ENCODE measurements around the gene MACO1. TPM values are rescaled to one million over a fixed set of nuclear protein-coding genes. Genes with fewer than 3 reads are reported as not detected.
A peak's percentile ranks its signal among the peaks of the same experiment; 100 is the strongest.

MACO1 gene
- total RNA-seq, 1 experiment from 2014 or later, result 17.4 TPM

DNA sequence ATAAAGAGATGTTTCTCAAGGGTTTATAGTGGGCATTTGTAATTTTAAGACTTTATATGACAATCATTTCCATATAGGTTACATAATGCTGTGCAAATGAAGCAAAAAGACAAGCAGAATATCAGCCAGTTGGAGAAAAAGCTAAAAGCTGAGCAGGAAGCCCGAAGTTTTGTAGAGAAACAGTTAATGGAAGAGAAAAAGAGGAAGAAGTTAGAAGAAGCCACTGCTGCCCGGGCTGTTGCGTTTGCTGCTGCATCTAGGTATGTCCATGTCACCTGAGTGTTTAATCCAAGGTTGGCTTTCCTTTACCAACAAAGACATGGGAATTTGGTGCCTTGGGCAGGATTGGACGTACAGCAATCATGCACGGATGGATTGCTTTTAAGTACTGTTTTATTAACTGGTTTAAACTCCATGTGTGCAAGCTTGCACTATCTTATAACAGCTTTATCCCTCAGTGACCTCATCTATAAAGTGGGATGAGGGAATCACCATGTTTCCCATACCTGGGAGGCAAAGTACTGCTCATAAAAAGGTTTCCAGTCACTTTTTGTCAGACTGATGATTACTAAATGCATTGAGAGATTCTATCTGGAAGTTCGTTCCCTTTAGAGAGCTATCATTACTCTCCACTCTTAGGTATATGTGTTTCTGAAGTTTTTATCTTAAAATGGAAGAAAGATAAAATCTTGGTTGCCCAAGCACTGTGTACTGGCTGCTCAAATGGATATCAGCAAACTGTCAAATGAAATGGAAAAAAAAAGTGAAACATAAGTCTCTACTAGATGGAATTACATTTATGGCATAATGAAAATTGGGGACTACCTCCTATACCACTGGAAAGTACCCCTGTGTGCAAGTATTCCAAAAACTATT, 55.1 kb downstream of the MACO1 start:
- Mint-ChIP-seq H3K4me1 (ENCODE audit: insufficient read depth, unreplicated experiment) (peaks cover 6% of the 10 kb centered on the region), H3K27ac (ENCODE audit: low read depth, unreplicated experiment) (no peak overlapping the region), H3K27me3 (ENCODE audit: insufficient read depth, unreplicated experiment) (no peaks in the 10 kb centered on the region), H3K36me3 (ENCODE audit: insufficient read depth, unreplicated experiment) (peaks cover 37% of the 10 kb centered on the region), H3K4me3 (ENCODE audit: unreplicated experiment) (no peak overlapping the region), H3K9me3 (ENCODE audit: unreplicated experiment) (no peaks in the 10 kb centered on the region)
- intact Hi-C loops (cut with micrococcal nuclease), result no loop called here
- ChIA-PET CTCF (interaction anchor here (0.8 to 2.0 kb wide), 3 partner anchors 26 to 35 kb away, joined by 3 to 9 read pairs (median 3); no protein-coding TSS in a partner anchor), POLR2A (interaction anchor here (0.6 to 1.1 kb wide), 3 partner anchors 13 to 999 kb away, joined by 3 to 4 read pairs (median 3); no protein-coding TSS in a partner anchor)
- no TSS peak for BruUV-seq (replicated peaks)
- DNase-seq (ENCODE audit: unreplicated experiment), result no peak
- TF ChIP-seq, protein P1, sequence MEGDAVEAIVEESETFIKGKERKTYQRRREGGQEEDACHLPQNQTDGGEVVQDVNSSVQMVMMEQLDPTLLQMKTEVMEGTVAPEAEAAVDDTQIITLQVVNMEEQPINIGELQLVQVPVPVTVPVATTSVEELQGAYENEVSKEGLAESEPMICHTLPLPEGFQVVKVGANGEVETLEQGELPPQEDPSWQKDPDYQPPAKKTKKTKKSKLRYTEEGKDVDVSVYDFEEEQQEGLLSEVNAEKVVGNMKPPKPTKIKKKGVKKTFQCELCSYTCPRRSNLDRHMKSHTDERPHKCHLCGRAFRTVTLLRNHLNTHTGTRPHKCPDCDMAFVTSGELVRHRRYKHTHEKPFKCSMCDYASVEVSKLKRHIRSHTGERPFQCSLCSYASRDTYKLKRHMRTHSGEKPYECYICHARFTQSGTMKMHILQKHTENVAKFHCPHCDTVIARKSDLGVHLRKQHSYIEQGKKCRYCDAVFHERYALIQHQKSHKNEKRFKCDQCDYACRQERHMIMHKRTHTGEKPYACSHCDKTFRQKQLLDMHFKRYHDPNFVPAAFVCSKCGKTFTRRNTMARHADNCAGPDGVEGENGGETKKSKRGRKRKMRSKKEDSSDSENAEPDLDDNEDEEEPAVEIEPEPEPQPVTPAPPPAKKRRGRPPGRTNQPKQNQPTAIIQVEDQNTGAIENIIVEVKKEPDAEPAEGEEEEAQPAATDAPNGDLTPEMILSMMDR (IDR thresholded peaks at IDR 0.05; ENCODE audit: unreplicated experiment), result no peak

DNA sequence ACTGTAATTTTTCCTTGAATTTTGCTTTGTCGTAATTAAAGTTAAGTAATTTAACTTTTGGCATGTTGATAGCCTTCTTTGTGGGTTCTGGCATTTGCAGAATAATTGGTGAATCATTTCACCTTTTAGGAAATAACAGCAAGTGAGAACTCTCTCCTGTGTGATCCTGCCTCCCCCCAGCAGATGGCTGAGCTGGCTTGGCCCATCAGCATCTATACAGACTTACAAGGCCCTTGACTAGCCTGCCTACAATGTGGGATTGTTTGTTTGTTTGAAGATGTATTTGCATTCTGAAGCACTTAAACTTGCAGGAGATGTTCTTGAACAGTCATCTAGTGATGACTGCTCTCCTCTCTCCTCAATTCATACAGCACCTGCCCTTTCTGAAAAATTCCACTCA, 55.9 kb downstream of the MACO1 start:
- no peaks in the 10 kb centered on the region for H3K9me3 Mint-ChIP-seq (ENCODE audit: unreplicated experiment)
- no peak overlapping the region for H3K27ac Mint-ChIP-seq (ENCODE audit: low read depth, unreplicated experiment)
- peaks cover 45% of the 10 kb centered on the region for H3K36me3 Mint-ChIP-seq (ENCODE audit: insufficient read depth, unreplicated experiment)
- DNase-seq (ENCODE audit: unreplicated experiment), result no peak
- ChIA-PET CTCF (interaction anchor here (1.0 to 2.9 kb wide), 6 partner anchors 10 to 83 kb away, joined by 3 to 16 read pairs (median 5); no protein-coding TSS in a partner anchor), POLR2A (interaction anchor here (0.6 kb wide), 2 partner anchors 17 to 998 kb away, joined by 3 to 4 read pairs; no protein-coding TSS in a partner anchor)
- BruUV-seq (replicated peaks), result no TSS peak
- intact Hi-C loops (cut with micrococcal nuclease), result no loop called here
- H3K4me1 Mint-ChIP-seq (ENCODE audit: insufficient read depth, unreplicated experiment), result peaks cover 6% of the 10 kb centered on the region
- H3K27me3 Mint-ChIP-seq (ENCODE audit: insufficient read depth, unreplicated experiment), result no peaks in the 10 kb centered on the region
- H3K4me3 Mint-ChIP-seq (ENCODE audit: unreplicated experiment), result no peak overlapping the region
- TF ChIP-seq, protein P1 (IDR thresholded peaks at IDR 0.05; ENCODE audit: unreplicated experiment), result no peak

DNA sequence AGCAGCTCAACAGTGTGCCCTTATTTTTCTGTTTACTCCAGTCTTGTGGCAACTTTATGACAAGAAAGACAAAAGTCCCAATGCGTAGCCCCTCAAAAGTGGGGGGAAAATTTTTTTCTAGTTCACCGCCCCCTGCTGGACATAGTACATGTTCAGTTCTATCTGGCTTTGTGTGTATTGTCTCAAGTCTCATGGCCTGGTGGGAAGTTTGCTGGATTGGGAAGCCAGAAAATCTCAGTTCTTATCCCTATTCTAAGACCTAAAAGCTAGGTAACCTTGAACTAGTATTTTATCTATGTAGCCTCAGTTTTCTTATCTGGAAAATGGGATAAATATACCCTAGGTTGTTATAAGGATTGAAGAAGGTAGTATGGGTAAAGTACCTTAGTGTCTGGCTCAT, 56.9 kb downstream of the MACO1 start:
- no peak for DNase-seq (ENCODE audit: unreplicated experiment)
- POLR2A ChIA-PET, result no interaction called here
- peaks cover under 1% of the 10 kb centered on the region for H3K4me1 Mint-ChIP-seq (ENCODE audit: insufficient read depth, unreplicated experiment)
- H3K27ac Mint-ChIP-seq (ENCODE audit: low read depth, unreplicated experiment), result no peak overlapping the region
- TF ChIP-seq, protein P1 (IDR thresholded peaks at IDR 0.05; ENCODE audit: unreplicated experiment), result peak; percentile 44
- CTCF ChIA-PET, result interaction anchor here (0.6 to 2.9 kb wide), 21 partner anchors 8 to 315 kb away, joined by 3 to 16 read pairs (median 3); no protein-coding TSS in a partner anchor
- H3K27me3 Mint-ChIP-seq (ENCODE audit: insufficient read depth, unreplicated experiment), result no peaks in the 10 kb centered on the region
- H3K4me3 Mint-ChIP-seq (ENCODE audit: unreplicated experiment), result no peak overlapping the region
- no peaks in the 10 kb centered on the region for H3K9me3 Mint-ChIP-seq (ENCODE audit: unreplicated experiment)
- H3K36me3 Mint-ChIP-seq (ENCODE audit: insufficient read depth, unreplicated experiment), result peaks cover 56% of the 10 kb centered on the region
- intact Hi-C loops (cut with micrococcal nuclease), result no loop called here
- no TSS peak for BruUV-seq (replicated peaks)

DNA sequence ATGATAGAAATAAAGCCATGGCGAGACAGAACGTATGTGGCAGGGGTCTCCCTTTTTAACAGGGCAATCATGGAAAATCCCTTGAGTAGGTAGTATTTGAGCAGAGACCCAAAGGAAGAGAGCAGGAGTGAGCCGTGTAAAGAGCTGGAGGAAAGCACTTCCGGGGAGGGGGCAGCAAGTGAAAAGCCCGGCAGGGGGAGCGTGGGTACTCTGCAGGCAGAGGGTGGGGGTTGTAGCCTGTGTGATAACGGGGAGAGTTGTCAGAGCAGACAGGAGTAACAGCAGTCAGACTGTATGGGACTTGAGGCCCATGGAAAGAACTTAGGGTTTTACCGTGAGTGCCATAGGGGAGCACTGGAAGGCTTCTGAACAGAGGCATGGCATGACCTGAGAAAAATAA, 61.6 kb downstream of the MACO1 start:
- no TSS peak for BruUV-seq (replicated peaks)
- Mint-ChIP-seq H3K27me3 (ENCODE audit: insufficient read depth, unreplicated experiment) (no peaks in the 10 kb centered on the region), H3K4me1 (ENCODE audit: insufficient read depth, unreplicated experiment) (no peaks in the 10 kb centered on the region), H3K4me3 (ENCODE audit: unreplicated experiment) (no peak overlapping the region), H3K27ac (ENCODE audit: low read depth, unreplicated experiment) (no peak overlapping the region), H3K36me3 (ENCODE audit: insufficient read depth, unreplicated experiment) (peaks cover 55% of the 10 kb centered on the region), H3K9me3 (ENCODE audit: unreplicated experiment) (no peaks in the 10 kb centered on the region)
- no peak for DNase-seq (ENCODE audit: unreplicated experiment)
- ChIA-PET CTCF (interaction anchor here (1.9 kb wide), 1 partner anchor 12 kb away, joined by 4 read pairs; no protein-coding TSS in a partner anchor), POLR2A (no interaction called here)
- intact Hi-C loops (cut with micrococcal nuclease), result no loop called here
- TF ChIP-seq, protein P1 (IDR thresholded peaks at IDR 0.05; ENCODE audit: unreplicated experiment), result no peak
